HepG2 (cell line): ENCODE results near the gene MTMR10. TPM values are rescaled to one million over a fixed set of nuclear protein-coding genes. Genes with fewer than 3 reads are reported as not detected.

Experiments
- ATAC-seq: fragments of 200-7000 bp; cut with Tn5 transposase; 3 replicates; pipeline ENCODE4 v1.9.1; 2020; ENCODE audit warnings: mild to moderate bottlenecking, moderate library complexity
- BruUV-seq: library from RNA; stranded (reverse); fragments of 400-500 nt; replicated peaks from 2 replicates; lab custom pipeline; 2021; lab: Mats Ljungman, UMichigan
- CTCF ChIA-PET: fragments of 300-600 bp; formaldehyde crosslinking; extraction: SDS; loops from one replicate; lab custom pipeline; 2021; ENCODE audit warnings: low total read pairs, inconsistent platforms, low intra/inter-chr PET ratio; lab: Yijun Ruan, JAX
- POLR2A ChIA-PET: fragments of 350-600 bp; sonication (Branson Sonifier 250); formaldehyde crosslinking; loops from one replicate; lab custom pipeline; 2020; ENCODE audit warnings: antibody characterized with exemption, inconsistent platforms; lab: Yijun Ruan, JAX
- DNase-seq: peaks from one replicate; pipeline ENCODE4 v3.0.0-alpha.2; 2015; ENCODE audit warnings: low spot score
- FAIRE-seq: peaks from 3 replicates; lab custom pipeline; 2011; peaks lifted over from hg19 to GRCh38; lab: Jason Lieb, UNC
- H2AFZ ChIP-seq: one replicate; pipeline ENCODE4 v1.6.1; 2011; ENCODE audit warnings: low read length, inconsistent platforms
- H3K27ac ChIP-seq: fragments of 300-600 bp; 3 replicates; pipeline ENCODE4 v1.8.0; 2011; ENCODE audit warnings: mixed run types, mild to moderate bottlenecking, mixed read lengths, low read length, inconsistent platforms; ENCODE audit not compliant: insufficient read depth; ENCODE audit errors: extremely low read length
- H3K27me3 ChIP-seq, 2 experiments: fragments of 200-600 bp in 1 of 2; 2 replicates in 1 of 2; 3 replicates in 1 of 2; pipeline versions ENCODE4 v1.6.0 to v1.8.0; 2011; ENCODE audit warnings: low read length in 2 of 2, mild to moderate bottlenecking in 2 of 2, moderate library complexity in 2 of 2, inconsistent platforms in 1 of 2; ENCODE audit not compliant: insufficient read depth in 2 of 2, control insufficient read depth in 1 of 2
- H3K36me3 ChIP-seq, 2 experiments: fragments of 200-600 bp in 1 of 2; replicated peaks in 1 of 2; 2 replicates in 1 of 2; 3 replicates in 1 of 2; pipeline versions ENCODE4 v1.5.1 to v1.8.0; 2011; ENCODE audit warnings: low read length in 2 of 2, inconsistent platforms in 1 of 2; ENCODE audit not compliant: insufficient read depth in 2 of 2, control insufficient read depth in 1 of 2
- H3K4me1 ChIP-seq: 2 replicates; pipeline ENCODE4 v1.5.1; 2012; ENCODE audit warnings: low read length, inconsistent platforms; ENCODE audit not compliant: insufficient read depth
- H3K4me2 ChIP-seq: 2 replicates; pipeline ENCODE4 v1.6.0; 2011; ENCODE audit warnings: low read depth, low read length, inconsistent platforms
- H3K4me3 ChIP-seq, 3 experiments: fragments of 200-600 bp in 1 of 3; sonication (generic), shearing (Covaris generic) in 1 of 3; replicated peaks in 1 of 3; 2 replicates each; pipeline ENCODE4 v1.5.1; 2011 to 2016; ENCODE audit warnings: low read length in 3 of 3, inconsistent platforms in 2 of 3, low read depth in 2 of 3, mild to moderate bottlenecking in 2 of 3, control low read depth in 1 of 3, mixed read lengths in 1 of 3; ENCODE audit not compliant: insufficient read depth in 1 of 3
- H3K79me2 ChIP-seq: one replicate; pipeline ENCODE4 v1.6.1; 2011; ENCODE audit warnings: low read length, inconsistent platforms; ENCODE audit not compliant: insufficient read depth
- H3K9ac ChIP-seq: 2 replicates; pipeline ENCODE4 v1.6.0; 2011; ENCODE audit warnings: mild to moderate bottlenecking, low read depth, low read length, inconsistent platforms; ENCODE audit not compliant: insufficient read depth
- H3K9me3 ChIP-seq: 2 replicates; pipeline ENCODE4 v1.5.1; 2012; ENCODE audit warnings: mild to moderate bottlenecking, low read length
- H4K20me1 ChIP-seq: 2 replicates; pipeline ENCODE4 v1.6.0; 2011; ENCODE audit warnings: inconsistent platforms, mild to moderate bottlenecking, low read length, moderate library complexity; ENCODE audit not compliant: insufficient read depth
- MAFK ChIP-seq, 2 experiments: IDR thresholded peaks in 1 of 2; conservative IDR thresholded peaks in 1 of 2; 2 replicates each; pipeline ENCODE4 v1.6.1; 2011; ENCODE audit warnings: improper control_type of control experiment in 2 of 2, low read length in 2 of 2
- ZBTB3 ChIP-seq: sonication (generic); formaldehyde crosslinking; IDR thresholded peaks from 2 replicates; pipeline ENCODE4 v1.4.0; 2020; ENCODE audit warnings: low read depth, mild to moderate bottlenecking, moderate library complexity, missing genetic modification reagents, borderline replicate concordance
- ZNF430 ChIP-seq: sonication (generic); formaldehyde crosslinking; IDR thresholded peaks from 2 replicates; pipeline ENCODE4 v1.9.0; 2021; ENCODE audit warnings: mild to moderate bottlenecking, missing genetic modification reagents
- WGBS: methylation state at CpG from one replicate; pipeline ENCODE4 v1.1.6; 2017; ENCODE audit warnings: low lambda C conversion rate; 5-methylcytosine and 5-hydroxymethylcytosine counted together
- in situ Hi-C: cut with HindIII; loops from 2 replicates; pipeline ENCODE4 v1.10.0; 2017; ENCODE audit warnings: low pct_unique_long_range_greater_than_20kb; ENCODE audit not compliant: extremely low pct_ligation_motif_present
- intact Hi-C: fragments of 100-400 bp; cut with micrococcal nuclease; formaldehyde crosslinking; loops from one replicate; pipeline ENCODE4 v1.10.0; 2022; ENCODE audit not compliant: unreplicated experiment
- polyA plus RNA-seq, 8 experiments: library from polyadenylated mRNA; depleted of rRNA in 3 of 8; stranded (reverse) in 7 of 8; unstranded in 1 of 8; fragments of >200 nt; fragmentation: Illumina TruSeq in 4 of 8; extraction: Trizol in 4 of 8; gene quantifications; 2 replicates each; pipeline versions ENCODE4 v1.2.1 to v1.2.3, GENCODE V29; 2011 to 2016; ENCODE audit warnings: low read depth in 4 of 8, missing spikeins in 1 of 8, mixed read lengths in 1 of 8; ENCODE audit not compliant: insufficient read depth in 1 of 8
- total RNA-seq, 5 experiments: library from RNA; depleted of rRNA; stranded (reverse); fragments of >200 nt; fragmentation: Illumina TruSeq; extraction: Trizol; gene quantifications; 2 replicates each; pipeline ENCODE4 v1.2.3, GENCODE V29; 2016; ENCODE audit warnings: low read depth in 1 of 5
- TF ChIP-seq, protein P1 (sequence below), 2 experiments: sonication (generic) in 1 of 2; formaldehyde crosslinking in 1 of 2; IDR thresholded peaks; 2 replicates each; pipeline versions ENCODE4 v1.4.0 to v1.6.1; 2018 to 2020; ENCODE audit warnings: missing genetic modification reagents in 2 of 2, borderline replicate concordance in 1 of 2, low read depth in 1 of 2, mild to moderate bottlenecking in 1 of 2, missing biosample characterization in 1 of 2
- TF ChIP-seq, protein P2 (sequence below): sonication (generic); IDR thresholded peaks from 2 replicates; pipeline ENCODE4 v1.6.1; 2016; ENCODE audit warnings: low read depth, borderline replicate concordance
- TF ChIP-seq, protein P3 (sequence below): sonication (generic); formaldehyde crosslinking; IDR thresholded peaks from 2 replicates; pipeline ENCODE4 v1.5.0; 2020; ENCODE audit warnings: mild to moderate bottlenecking, missing genetic modification reagents, moderate library complexity
- TF ChIP-seq, protein P4 (sequence below): sonication (generic); formaldehyde crosslinking; IDR thresholded peaks from 2 replicates; pipeline ENCODE4 v1.4.0; 2020; ENCODE audit warnings: missing genetic modification reagents
- TF ChIP-seq, protein P5 (sequence below): sonication (generic); formaldehyde crosslinking; IDR thresholded peaks from 2 replicates; pipeline ENCODE4 v1.5.1; 2020; ENCODE audit warnings: missing genetic modification reagents, mild to moderate bottlenecking, borderline replicate concordance

MTMR10 gene
- total and polyA plus RNA-seq, 2 of the 13 experiments (the other 11 are each of a cell fraction or from before 2014, with no cell fraction given), result 10.2 to 17.4 TPM

DNA sequence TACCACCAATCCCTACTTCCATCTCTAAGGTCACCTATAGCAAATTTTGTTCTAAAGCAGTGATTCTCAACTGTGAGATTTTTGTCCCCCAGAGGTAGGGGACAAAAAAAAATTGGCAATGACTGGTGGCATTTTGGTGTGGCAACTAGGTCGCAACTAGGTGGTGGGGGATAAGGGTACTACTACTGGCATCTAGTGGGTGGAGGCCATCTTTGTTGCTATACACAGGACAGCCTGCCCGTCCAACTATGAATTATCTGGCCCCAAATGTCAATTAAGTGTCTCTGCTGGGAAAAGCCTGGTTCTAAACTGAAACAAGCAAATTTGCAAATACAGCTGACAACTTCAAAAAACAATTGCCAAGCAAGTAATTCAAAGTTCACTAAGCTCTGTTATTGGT lies 1.4 kb downstream of the MTMR10 start:
- intact Hi-C loops (loop anchor here (5.0 to 10.0 kb wide), 3 partner anchors 85 to 135 kb away; partner anchors contain the start of gene FAN1), in situ Hi-C loops (loop anchor here (25.0 kb wide), 1 partner anchor 147 kb away; no protein-coding TSS in a partner anchor)
- peaks cover 7 to 16% of the 10 kb centered on the region in 2 experiments for H3K36me3 ChIP-seq
- ATAC-seq (peak; percentile 16; the same call in 1 of the 3 replicates), FAIRE-seq (peak; percentile 51), DNase-seq (peak; percentile 36)
- CTCF ChIA-PET, result no interaction called here
- POLR2A ChIA-PET, result interaction anchor here (1.4 to 2.8 kb wide), 2 partner anchors 24 to 25 kb away, joined by 3 to 21 read pairs; no protein-coding TSS in a partner anchor
- peaks cover 53% of the 10 kb centered on the region for H3K4me1 ChIP-seq
- peak overlapping the region; percentile 96 for H3K9ac ChIP-seq
- H3K4me2 ChIP-seq, result peak overlapping the region; percentile 90
- H4K20me1 ChIP-seq, result no peaks in the 10 kb centered on the region
- peak overlapping the region; percentile 93 to 98 (median 97) for H3K4me3 ChIP-seq
- H3K9me3 ChIP-seq, result no peaks in the 10 kb centered on the region
- peaks cover 31% of the 10 kb centered on the region for H3K79me2 ChIP-seq
- H3K27me3 ChIP-seq, result no peaks in the 10 kb centered on the region; a peak in 1 of 5 replicates
- BruUV-seq, result TSS peak; percentile 62
- H2AFZ ChIP-seq, result no peak overlapping the region
- TF ChIP-seq, protein P1, sequence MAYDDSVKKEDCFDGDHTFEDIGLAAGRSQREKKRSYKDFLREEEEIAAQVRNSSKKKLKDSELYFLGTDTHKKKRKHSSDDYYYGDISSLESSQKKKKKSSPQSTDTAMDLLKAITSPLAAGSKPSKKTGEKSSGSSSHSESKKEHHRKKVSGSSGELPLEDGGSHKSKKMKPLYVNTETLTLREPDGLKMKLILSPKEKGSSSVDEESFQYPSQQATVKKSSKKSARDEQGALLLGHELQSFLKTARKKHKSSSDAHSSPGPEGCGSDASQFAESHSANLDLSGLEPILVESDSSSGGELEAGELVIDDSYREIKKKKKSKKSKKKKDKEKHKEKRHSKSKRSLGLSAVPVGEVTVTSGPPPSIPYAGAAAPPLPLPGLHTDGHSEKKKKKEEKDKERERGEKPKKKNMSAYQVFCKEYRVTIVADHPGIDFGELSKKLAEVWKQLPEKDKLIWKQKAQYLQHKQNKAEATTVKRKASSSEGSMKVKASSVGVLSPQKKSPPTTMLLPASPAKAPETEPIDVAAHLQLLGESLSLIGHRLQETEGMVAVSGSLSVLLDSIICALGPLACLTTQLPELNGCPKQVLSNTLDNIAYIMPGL (CRISPR knock-in tag; IDR thresholded peaks at IDR 0.05; ENCODE audit: borderline replicate concordance in 1 of 2, low read depth in 1 of 2), result 0 out of 4 replicates have a peak, but pooled peaks of 1 of the 2 experiments have one; percentile 19
- TF ChIP-seq ZBTB3 (CRISPR knock-in tag) (0 out of 2 replicates have a peak, but pooled peaks have one; percentile 12), ZNF430 (CRISPR knock-in tag) (no peak), MAFK (conservative IDR thresholded peaks at IDR 0.05 in 1 of 2, IDR thresholded peaks at IDR 0.05 in 1 of 2; ENCODE audit: low read length in 2 of 2) (0 out of 4 replicates have a peak, but pooled peaks have one; percentile 19 to 20)
- TF ChIP-seq, protein P2, sequence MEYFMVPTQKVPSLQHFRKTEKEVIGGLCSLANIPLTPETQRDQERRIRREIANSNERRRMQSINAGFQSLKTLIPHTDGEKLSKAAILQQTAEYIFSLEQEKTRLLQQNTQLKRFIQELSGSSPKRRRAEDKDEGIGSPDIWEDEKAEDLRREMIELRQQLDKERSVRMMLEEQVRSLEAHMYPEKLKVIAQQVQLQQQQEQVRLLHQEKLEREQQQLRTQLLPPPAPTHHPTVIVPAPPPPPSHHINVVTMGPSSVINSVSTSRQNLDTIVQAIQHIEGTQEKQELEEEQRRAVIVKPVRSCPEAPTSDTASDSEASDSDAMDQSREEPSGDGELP, result peak; percentile 17; the same call in 1 of the 2 replicates
- TF ChIP-seq, protein P3, sequence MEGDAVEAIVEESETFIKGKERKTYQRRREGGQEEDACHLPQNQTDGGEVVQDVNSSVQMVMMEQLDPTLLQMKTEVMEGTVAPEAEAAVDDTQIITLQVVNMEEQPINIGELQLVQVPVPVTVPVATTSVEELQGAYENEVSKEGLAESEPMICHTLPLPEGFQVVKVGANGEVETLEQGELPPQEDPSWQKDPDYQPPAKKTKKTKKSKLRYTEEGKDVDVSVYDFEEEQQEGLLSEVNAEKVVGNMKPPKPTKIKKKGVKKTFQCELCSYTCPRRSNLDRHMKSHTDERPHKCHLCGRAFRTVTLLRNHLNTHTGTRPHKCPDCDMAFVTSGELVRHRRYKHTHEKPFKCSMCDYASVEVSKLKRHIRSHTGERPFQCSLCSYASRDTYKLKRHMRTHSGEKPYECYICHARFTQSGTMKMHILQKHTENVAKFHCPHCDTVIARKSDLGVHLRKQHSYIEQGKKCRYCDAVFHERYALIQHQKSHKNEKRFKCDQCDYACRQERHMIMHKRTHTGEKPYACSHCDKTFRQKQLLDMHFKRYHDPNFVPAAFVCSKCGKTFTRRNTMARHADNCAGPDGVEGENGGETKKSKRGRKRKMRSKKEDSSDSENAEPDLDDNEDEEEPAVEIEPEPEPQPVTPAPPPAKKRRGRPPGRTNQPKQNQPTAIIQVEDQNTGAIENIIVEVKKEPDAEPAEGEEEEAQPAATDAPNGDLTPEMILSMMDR (CRISPR knock-in tag), result 0 out of 2 replicates have a peak, but pooled peaks have one; percentile 4
- TF ChIP-seq, protein P4, sequence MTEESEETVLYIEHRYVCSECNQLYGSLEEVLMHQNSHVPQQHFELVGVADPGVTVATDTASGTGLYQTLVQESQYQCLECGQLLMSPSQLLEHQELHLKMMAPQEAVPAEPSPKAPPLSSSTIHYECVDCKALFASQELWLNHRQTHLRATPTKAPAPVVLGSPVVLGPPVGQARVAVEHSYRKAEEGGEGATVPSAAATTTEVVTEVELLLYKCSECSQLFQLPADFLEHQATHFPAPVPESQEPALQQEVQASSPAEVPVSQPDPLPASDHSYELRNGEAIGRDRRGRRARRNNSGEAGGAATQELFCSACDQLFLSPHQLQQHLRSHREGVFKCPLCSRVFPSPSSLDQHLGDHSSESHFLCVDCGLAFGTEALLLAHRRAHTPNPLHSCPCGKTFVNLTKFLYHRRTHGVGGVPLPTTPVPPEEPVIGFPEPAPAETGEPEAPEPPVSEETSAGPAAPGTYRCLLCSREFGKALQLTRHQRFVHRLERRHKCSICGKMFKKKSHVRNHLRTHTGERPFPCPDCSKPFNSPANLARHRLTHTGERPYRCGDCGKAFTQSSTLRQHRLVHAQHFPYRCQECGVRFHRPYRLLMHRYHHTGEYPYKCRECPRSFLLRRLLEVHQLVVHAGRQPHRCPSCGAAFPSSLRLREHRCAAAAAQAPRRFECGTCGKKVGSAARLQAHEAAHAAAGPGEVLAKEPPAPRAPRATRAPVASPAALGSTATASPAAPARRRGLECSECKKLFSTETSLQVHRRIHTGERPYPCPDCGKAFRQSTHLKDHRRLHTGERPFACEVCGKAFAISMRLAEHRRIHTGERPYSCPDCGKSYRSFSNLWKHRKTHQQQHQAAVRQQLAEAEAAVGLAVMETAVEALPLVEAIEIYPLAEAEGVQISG (CRISPR knock-in tag), result 0 out of 2 replicates have a peak, but pooled peaks have one; percentile 25
- TF ChIP-seq, protein P5, sequence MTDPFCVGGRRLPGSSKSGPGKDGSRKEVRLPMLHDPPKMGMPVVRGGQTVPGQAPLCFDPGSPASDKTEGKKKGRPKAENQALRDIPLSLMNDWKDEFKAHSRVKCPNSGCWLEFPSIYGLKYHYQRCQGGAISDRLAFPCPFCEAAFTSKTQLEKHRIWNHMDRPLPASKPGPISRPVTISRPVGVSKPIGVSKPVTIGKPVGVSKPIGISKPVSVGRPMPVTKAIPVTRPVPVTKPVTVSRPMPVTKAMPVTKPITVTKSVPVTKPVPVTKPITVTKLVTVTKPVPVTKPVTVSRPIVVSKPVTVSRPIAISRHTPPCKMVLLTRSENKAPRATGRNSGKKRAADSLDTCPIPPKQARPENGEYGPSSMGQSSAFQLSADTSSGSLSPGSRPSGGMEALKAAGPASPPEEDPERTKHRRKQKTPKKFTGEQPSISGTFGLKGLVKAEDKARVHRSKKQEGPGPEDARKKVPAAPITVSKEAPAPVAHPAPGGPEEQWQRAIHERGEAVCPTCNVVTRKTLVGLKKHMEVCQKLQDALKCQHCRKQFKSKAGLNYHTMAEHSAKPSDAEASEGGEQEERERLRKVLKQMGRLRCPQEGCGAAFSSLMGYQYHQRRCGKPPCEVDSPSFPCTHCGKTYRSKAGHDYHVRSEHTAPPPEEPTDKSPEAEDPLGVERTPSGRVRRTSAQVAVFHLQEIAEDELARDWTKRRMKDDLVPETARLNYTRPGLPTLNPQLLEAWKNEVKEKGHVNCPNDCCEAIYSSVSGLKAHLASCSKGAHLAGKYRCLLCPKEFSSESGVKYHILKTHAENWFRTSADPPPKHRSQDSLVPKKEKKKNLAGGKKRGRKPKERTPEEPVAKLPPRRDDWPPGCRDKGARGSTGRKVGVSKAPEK (CRISPR knock-in tag), result no peak
- WGBS, result 21% methylated on average over 2 of the region's 2 CpGs
- peak overlapping the region; percentile 89 for H3K27ac ChIP-seq
